GM19438 (cell line): Measurements from ENCODE around the gene MS4A18.

Experiments
- ATAC-seq: cut with Tn5 transposase; IDR thresholded peaks from one replicate; pipeline ENCODE4 v1.9.1; 2021; ENCODE audit warnings: low read depth; ENCODE audit not compliant: unreplicated experiment

Gene MS4A18

GRCh38 chr11:60763692-60764369 is 39.3 kb downstream of the MS4A18 start:
- ATAC-seq: no peak

DNA sequence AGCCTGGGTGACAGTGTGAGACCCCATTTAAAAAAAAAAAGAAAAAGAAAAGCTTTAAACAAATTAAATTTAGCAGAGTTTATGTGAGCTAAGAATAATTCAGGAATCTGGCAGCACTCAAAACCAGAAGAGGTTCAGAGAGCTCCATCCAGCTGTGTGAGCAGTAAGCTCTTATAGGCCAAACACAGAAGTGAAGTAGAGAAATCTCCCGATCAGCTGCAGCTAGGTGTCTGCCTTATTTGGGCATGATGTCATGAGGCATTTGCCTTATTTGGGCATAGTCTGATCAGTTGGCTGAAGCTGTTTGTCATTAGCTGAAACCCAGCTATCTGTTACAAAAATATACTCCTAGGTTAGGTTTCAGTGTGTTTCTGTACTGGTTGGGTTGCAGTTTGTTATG is 40.4 kb downstream of the MS4A18 start:
- peak; percentile 46 for ATAC-seq

DNA sequence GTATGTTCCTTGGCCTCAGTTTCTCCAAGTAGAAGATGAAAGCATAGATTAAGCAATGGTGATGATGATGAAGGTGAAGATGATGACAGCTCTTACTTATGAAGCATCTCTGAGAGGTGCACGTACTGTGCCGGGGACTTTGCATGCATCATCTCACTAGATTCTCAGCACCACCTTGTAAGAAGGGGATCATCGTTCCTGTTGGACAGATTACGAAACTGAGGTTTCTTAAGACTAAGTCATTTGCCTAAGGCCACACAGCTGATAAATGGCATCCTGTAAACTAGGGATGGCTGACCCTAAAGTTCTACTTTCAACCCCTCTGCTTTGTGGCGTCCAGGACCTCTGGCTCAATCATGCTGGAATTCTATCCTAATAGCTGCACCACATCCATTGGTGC is 40.8 kb downstream of the MS4A18 start:
- ATAC-seq: no peak

DNA sequence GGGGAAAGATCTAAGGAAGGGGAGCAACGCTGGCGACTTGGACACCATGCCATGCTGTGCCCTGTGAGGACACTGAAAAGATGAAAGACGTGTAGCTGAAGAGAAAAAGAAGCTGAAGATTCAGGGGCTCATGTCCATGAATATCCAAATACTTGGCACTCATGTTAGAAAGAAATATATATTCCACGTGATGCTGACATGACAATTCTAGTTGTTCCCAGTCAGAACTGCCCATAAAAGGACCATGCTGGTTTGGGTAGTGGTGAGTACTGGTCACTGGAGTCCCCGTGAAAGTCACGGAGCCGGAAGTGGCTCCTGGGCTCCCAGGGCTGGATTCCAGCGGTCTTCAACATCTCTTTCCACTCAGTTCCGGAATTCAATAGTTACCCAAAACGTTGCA is 42.0 kb downstream of the MS4A18 start:
- no peak for ATAC-seq

- ATAC-seq: no peak
Observed at GRCh38 chr11:60767388-60767811, 42.9 kb downstream of the MS4A18 start.

DNA sequence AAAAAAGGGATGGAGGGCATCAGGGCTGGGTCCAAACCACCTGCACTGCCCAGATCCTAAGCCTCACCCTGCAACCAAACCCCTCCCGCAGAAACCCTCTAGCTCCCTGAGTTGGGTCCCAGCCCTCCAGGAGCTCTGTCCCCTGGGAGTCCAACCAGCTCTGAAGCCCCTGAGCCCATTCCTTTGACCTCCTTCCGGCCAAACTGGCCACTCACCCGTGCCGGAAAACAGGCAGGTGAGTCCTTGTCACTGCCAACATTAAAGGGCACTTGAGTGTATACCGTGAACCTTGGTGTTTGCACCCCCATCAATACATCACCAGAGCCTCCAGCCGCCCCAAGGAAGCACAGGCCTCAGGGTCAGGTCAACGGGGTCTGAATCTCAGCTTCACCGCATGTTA is 43.7 kb downstream of the MS4A18 start:
- ATAC-seq: no peak

DNA sequence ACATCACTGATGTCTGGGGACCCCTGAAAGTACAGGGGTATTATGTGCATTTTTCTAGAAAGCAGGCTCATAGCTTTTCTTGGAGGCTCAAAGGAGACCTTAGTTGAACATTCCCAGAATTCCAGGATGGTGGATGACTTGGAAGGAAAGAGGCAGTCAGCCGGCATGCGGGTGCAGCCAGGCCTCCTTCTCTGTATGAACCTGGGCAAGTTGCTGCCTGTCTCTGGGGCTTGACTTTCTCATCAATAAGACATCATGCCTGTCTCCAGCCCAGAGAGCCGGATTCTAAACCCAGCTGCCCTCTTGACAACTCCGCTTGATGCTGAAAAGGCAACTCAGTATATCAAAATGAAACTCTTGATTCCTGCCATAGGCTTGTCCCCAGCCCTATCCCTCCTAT is 44.8 kb downstream of the MS4A18 start:
- ATAC-seq: no peak

DNA sequence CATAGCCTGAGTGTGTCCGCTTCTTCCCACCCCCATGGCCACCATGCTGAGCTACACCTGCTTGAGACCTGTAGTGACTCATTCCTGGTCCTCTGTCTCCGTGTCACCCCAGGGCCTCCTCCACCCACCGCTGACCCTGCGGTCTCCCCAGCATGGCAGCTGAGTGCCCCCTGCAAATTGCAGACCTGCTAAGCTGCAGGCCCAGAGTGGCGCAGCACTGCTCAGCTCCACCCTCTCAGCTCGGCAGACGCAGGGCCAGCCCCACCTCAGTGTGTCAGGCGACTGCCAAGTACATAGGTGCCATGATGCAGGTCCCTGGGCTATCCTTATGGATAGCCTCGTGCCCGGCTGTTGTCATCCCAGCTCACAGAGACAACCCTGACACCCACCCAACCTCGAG is 45.3 kb downstream of the MS4A18 start:
- ATAC-seq: no peak

GRCh38 chr11:60771146-60771545 is 46.6 kb downstream of the MS4A18 start:
- no peak for ATAC-seq

- no peak for ATAC-seq
Observed at GRCh38 chr11:60771879-60772525, 47.5 kb downstream of the MS4A18 start.

DNA sequence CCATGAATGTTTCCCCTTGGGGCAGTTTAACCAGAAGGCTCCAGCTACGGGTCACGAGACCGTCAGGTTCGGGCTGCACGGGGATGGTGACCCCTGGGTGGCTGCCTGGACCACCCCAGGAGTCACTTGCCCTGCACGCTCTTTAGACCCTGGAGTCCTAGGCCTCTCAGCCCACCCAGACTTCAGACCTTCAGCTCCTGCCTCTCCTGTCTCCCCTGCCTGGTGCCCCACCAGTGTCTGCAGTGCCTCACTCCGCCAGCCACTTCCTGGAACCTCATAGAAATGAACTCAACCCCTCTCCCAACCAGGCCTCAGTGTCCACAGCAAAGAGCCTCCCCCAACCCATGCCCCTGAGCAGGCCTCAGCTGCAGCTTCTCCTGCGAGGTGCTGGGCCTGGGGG is 48.1 kb downstream of the MS4A18 start:
- no peak for ATAC-seq

DNA sequence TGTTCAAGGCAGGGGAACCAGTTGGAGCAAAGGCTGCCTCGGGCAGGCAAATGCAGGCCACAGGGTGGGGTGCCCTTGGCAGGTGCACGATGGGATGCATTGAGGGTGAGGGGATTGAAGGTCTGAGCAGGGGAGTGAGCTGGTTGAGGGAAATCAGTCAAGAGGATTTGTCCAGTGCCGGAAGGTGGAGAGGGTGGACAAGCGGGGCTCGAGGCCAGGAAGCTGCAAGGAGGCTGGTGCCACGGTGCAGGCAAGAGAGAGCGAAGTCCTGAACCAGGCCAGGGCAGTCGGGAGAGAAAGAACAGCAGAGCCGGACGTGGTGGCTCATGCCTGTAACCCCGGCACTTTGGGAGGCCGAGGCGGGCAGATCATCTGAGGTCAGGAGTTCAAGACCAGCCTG is 50.2 kb downstream of the MS4A18 start:
- ATAC-seq: no peak

- peak; percentile 70 for ATAC-seq
Observed at GRCh38 chr11:60775420-60775961, 51.0 kb downstream of the MS4A18 start.

- no peak for ATAC-seq
Observed at GRCh38 chr11:60776167-60776566, 51.6 kb downstream of the MS4A18 start.

GRCh38 chr11:60777106-60777505 is 52.6 kb downstream of the MS4A18 start:
- ATAC-seq: no peak

GRCh38 chr11:60777572-60777971 is 53.1 kb downstream of the MS4A18 start:
- ATAC-seq: no peak

- ATAC-seq: no peak
Observed at GRCh38 chr11:60780065-60780464, 55.5 kb downstream of the MS4A18 start.

DNA sequence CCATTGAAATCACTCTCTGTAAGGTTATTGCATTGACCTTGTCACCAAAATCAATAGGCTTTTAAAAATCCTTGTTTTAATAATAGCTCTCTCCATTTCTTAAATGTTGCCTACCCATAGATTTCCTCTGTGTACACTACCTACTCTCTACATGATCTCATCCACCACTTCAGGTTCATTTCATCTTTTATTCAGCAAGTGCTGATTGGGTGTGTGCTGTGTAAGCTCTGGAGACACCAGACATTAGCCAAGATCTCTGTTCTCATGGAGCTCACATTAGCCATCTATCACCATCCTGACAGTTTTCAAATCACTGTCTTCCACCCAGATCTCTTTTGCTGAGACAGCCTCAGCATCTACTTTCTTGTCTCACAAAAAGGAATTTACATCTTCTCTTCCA is 56.3 kb downstream of the MS4A18 start:
- no peak for ATAC-seq

- ATAC-seq: no peak
Observed at GRCh38 chr11:60781286-60781980, 56.9 kb downstream of the MS4A18 start.

GRCh38 chr11:60781981-60782316 is 57.4 kb downstream of the MS4A18 start:
- ATAC-seq: no peak

DNA sequence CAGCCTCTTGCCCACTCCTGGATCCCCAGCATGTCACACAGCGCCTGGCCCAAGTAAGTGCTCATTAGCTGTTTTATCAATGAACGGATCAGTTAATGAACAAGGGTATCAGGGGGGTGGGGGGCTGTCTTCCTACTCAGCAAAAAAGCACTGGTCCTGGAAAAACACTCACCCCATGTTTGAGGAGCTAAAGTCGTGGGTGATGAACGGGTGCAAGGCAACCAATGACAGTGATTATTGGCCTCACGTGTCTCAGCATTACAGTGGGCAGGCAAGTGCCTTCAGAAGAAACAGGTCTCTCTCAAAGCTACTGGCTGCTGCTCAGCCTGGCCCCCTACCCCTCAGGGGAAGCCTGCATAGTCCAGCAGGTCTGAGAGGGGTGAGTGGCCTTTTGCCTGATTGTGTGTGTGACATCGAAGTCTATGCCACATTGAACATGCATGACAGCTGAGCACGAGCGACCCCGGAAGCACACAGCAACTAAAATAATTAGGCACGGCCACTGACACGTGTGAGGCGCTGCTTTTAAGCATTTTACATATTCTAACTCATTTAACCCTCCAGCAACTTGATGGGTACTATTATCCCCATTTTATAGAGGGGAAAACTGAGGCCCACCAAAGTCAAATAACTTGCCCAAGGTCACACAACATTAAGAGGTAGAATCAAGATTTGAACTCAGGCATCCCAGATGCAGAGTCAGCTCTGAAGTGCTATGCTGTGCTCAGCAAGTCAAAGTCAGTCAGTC is 58.0 kb downstream of the MS4A18 start:
- ATAC-seq: no peak
